H1 (cell line): ENCODE data around the gene FOXO6. TPM values are rescaled to one million over a fixed set of nuclear protein-coding genes. Genes with fewer than 3 reads are reported as not detected.

ENCODE experiments used
- BRCA1 ChIP-seq: IDR thresholded peaks from 2 replicates; pipeline ENCODE4 v1.6.1; 2012; ENCODE audit warnings: low read depth, low read length, improper control_type of control experiment
- CHD7 ChIP-seq: fragments of 300-600 bp; sonication (generic); IDR thresholded peaks from 2 replicates; pipeline ENCODE4 v1.7.1; 2012; ENCODE audit warnings: low read length, moderate library complexity, mild to moderate bottlenecking, inconsistent platforms; ENCODE audit not compliant: insufficient replicate concordance
- CTCF ChIP-seq, 3 experiments: IDR thresholded peaks; 1 replicate in 2 of 3; 2 replicates in 1 of 3; pipeline versions ENCODE4 v1.5.1 to v1.6.1; 2011; ENCODE audit warnings: low read length in 3 of 3, mild to moderate bottlenecking in 3 of 3, inconsistent platforms in 2 of 3, low read depth in 1 of 3, moderate library complexity in 1 of 3; ENCODE audit not compliant: insufficient read depth in 1 of 3; ENCODE audit errors: control extremely low read depth in 1 of 3
- HDAC2 ChIP-seq, 2 experiments: fragments of 300-600 bp in 1 of 2; sonication (generic) in 1 of 2; IDR thresholded peaks; 2 replicates each; pipeline ENCODE4 v1.6.1; 2011 to 2012; ENCODE audit warnings: low read depth in 2 of 2, low read length in 2 of 2, mild to moderate bottlenecking in 2 of 2, moderate library complexity in 2 of 2, borderline replicate concordance in 1 of 2, inconsistent platforms in 1 of 2
- PHF8 ChIP-seq: fragments of 200-600 bp; sonication (generic); conservative IDR thresholded peaks from 2 replicates; pipeline ENCODE4 v1.7.1; 2012; ENCODE audit warnings: low read depth, mild to moderate bottlenecking, inconsistent platforms, low read length, moderate library complexity
- TAF7 ChIP-seq: optimal IDR thresholded peaks from 2 replicates; pipeline ENCODE3; 2011; ENCODE audit warnings: low read depth, mild to moderate bottlenecking, inconsistent platforms, low read length, moderate library complexity, borderline replicate concordance
- polyA plus RNA-seq, 7 experiments: library from polyadenylated mRNA; depleted of rRNA in 3 of 7; stranded (reverse) in 5 of 7; unstranded in 2 of 7; fragments of >200 nt in 5 of 7; fragments of 200-250 nt in 2 of 7; gene quantifications; 1 replicate in 5 of 7; 2 replicates in 1 of 7; 4 replicates in 1 of 7; pipeline versions ENCODE4 v1.2.1 to v1.2.3, GENCODE V29; 2011 to 2013; ENCODE audit warnings: missing spikeins in 2 of 7, mixed read lengths in 2 of 7
- total RNA-seq: library from RNA; stranded (reverse); fragmentation: NEBNext Ultra II Directional; extraction: Animal tissue kit (Norgen Biotek cat#: 25700); gene quantifications from 2 replicates; pipeline ENCODE4 v1.2.1, GENCODE V29; 2021

The FOXO6 gene
- total and polyA plus RNA-seq, 2 of the 8 experiments (the other 6 are each of a cell fraction or from before 2014, with no cell fraction given), result 0.59 to 3.0 TPM

- TF ChIP-seq CHD7, result no peak
- TF ChIP-seq CTCF (IDR thresholded peaks at IDR 0.05; ENCODE audit: control extremely low read depth in 1 of 3, insufficient read depth in 1 of 3, low read depth in 1 of 3, low read length in 3 of 3), result no peak
- no peak for TF ChIP-seq PHF8
- TF ChIP-seq TAF7, result no peak
- no peak for TF ChIP-seq HDAC2 (IDR thresholded peaks at IDR 0.05; ENCODE audit: borderline replicate concordance in 1 of 2, low read depth in 2 of 2, low read length in 2 of 2)
- no peak for TF ChIP-seq BRCA1
Observed at GRCh38 chr1:41379738-41380130, 18.5 kb downstream of the FOXO6 start (continued).
